Activated CD8-positive, alpha-beta T cell treated with anti-CD3 and anti-CD28 coated beads, Interleukin-2, amount 10 ng/mL, durations not matched to agents 7 days and 5 days (primary cell): ENCODE measurements around the gene MYBBP1A. TPM values are rescaled to one million over a fixed set of nuclear protein-coding genes. Genes with fewer than 3 reads are reported as not detected.
A peak's percentile ranks its signal among the peaks of the same experiment; 100 is the strongest.

Experiments used
- ATAC-seq: fragments of 150-1000 bp; cut with Tn5 transposase; one replicate; pipeline ENCODE4 v1.10.0; 2021; ENCODE audit warnings: moderate library complexity
- CTCF ChIA-PET: fragments of 350-600 bp; sonication (Branson Sonifier 250); formaldehyde crosslinking; loops from one replicate; lab custom pipeline; 2021; ENCODE audit warnings: antibody characterized with exemption; lab: Charles Lee
- POLR2A ChIA-PET: fragments of 350-600 bp; sonication (Branson Sonifier 250); formaldehyde crosslinking; loops from one replicate; lab custom pipeline; 2021; ENCODE audit warnings: antibody characterized with exemption; lab: Charles Lee
- DNase-seq: peaks from one replicate; pipeline ENCODE4 v3.0.0-alpha.2; 2020
- H3K27ac Mint-ChIP-seq: one replicate; pipeline ENCODE4 v1.8.0; 2021; ENCODE audit warnings: mild to moderate bottlenecking, mixed read lengths
- H3K27me3 Mint-ChIP-seq: one replicate; pipeline ENCODE4 v1.8.0; 2021; ENCODE audit warnings: low read depth, mixed read lengths
- H3K36me3 Mint-ChIP-seq: one replicate; pipeline ENCODE4 v1.8.0; 2021; ENCODE audit warnings: low read depth, mixed read lengths
- H3K4me1 Mint-ChIP-seq: one replicate; pipeline ENCODE4 v1.8.0; 2021; ENCODE audit warnings: low read depth, mixed read lengths
- H3K4me3 Mint-ChIP-seq: one replicate; pipeline ENCODE4 v1.8.0; 2021; ENCODE audit warnings: mild to moderate bottlenecking, mixed read lengths
- H3K9me3 Mint-ChIP-seq: one replicate; pipeline ENCODE4 v1.8.0; 2022; ENCODE audit warnings: mixed read lengths; ENCODE audit not compliant: insufficient read depth
- total RNA-seq, 2 experiments: library from RNA; stranded (reverse); gene quantifications; one replicate each; pipeline ENCODE4 v1.2.3, GENCODE V29; 2021

Gene MYBBP1A
- total RNA-seq, 2 experiments from 2014 or later, result 70.7 to 76.7 TPM

DNA sequence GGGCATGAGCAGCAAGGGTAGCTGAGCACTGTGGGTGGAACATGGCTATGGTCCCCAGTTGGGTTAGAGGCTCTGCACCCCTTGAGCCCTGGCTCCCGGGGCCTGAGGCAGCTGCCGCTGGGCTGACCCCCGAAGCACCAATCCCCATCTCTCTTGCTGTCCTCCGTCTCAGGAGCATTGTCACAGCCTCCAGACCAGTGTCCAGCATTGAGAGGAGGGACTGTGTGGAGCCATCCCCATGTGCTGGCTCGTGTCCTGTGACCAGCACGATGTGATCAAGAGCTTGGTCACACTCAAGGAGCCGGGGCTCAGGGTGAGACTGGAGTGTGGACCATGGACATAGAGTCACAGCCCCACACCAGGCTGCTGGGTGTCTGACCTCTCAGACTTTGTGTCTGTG is 32.0 kb upstream of the MYBBP1A start:
- H3K4me1 Mint-ChIP-seq, result peaks cover 3% of the 10 kb centered on the region
- DNase-seq, result no peak
- POLR2A ChIA-PET, result interaction anchor here (0.7 kb wide), 1 partner anchor 32 kb away, joined by 3 read pairs; the partner anchor contains the start of gene MYBBP1A
- no peak overlapping the region for H3K4me3 Mint-ChIP-seq
- H3K27ac Mint-ChIP-seq, result no peak overlapping the region
- CTCF ChIA-PET, result interaction anchor here (1.1 to 1.4 kb wide), 2 partner anchors 20 to 22 kb away, joined by 3 to 5 read pairs; no protein-coding TSS in a partner anchor
- peaks cover 37% of the 10 kb centered on the region for H3K27me3 Mint-ChIP-seq
- no peak for ATAC-seq
- no peaks in the 10 kb centered on the region for H3K9me3 Mint-ChIP-seq
- H3K36me3 Mint-ChIP-seq, result no peaks in the 10 kb centered on the region

DNA sequence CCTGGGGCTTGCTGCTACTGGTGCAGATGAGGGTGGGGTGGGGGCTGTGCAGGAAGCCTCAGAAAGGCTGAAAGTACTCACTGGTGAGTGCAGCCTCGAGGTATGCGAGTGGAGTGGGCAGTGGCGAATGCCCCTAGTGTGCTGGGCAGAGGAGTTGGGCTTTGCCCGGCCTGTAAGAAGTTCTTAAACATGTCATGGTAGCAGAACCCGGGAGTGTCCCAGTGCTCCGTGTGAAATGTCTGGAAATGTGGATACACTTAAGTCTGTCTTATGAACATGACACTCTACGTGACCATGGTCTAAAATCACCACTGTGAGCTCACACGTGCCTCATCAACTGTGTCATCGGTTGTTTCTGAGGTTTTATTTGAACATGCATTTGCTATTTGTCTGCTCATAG is 30.9 kb upstream of the MYBBP1A start:
- POLR2A ChIA-PET, result no interaction called here
- H3K27me3 Mint-ChIP-seq, result peaks cover 45% of the 10 kb centered on the region

DNA sequence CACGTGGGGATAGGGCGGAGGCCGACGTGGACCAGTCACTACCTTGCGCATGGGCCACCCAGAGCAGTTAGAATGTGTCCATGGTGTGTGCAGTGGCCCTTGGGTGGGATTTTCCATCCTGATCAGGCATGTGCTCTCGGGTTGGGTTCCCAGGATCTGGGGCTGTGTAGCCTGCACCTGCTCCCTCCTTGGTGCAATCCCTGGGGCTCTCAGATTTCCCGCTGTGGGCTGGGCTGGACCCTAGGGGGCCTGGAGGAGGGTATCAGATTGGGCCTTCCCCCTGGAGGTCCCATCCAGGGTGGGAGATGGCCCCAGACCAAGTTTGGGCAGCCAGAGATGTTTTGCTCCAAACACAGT is 30.4 kb upstream of the MYBBP1A start:
- POLR2A ChIA-PET, result no interaction called here
- Mint-ChIP-seq H3K36me3 (no peaks in the 10 kb centered on the region), H3K4me3 (no peak overlapping the region), H3K4me1 (peaks cover 3% of the 10 kb centered on the region), H3K9me3 (no peaks in the 10 kb centered on the region), H3K27ac (no peak overlapping the region), H3K27me3 (peaks cover 47% of the 10 kb centered on the region)
- no peak for DNase-seq
- no peak for ATAC-seq
- CTCF ChIA-PET, result no interaction called here

More for the DNA sequence above, 30.9 kb upstream of the MYBBP1A start:
- H3K4me3 Mint-ChIP-seq, result no peak overlapping the region
- peaks cover 3% of the 10 kb centered on the region for H3K4me1 Mint-ChIP-seq
- H3K9me3 Mint-ChIP-seq, result no peaks in the 10 kb centered on the region
- ATAC-seq, result no peak
- no peak for DNase-seq
- CTCF ChIA-PET, result interaction anchor here (1.4 kb wide), 1 partner anchor 19 kb away, joined by 5 read pairs; no protein-coding TSS in a partner anchor
- H3K36me3 Mint-ChIP-seq, result no peaks in the 10 kb centered on the region
- H3K27ac Mint-ChIP-seq, result no peak overlapping the region

DNA sequence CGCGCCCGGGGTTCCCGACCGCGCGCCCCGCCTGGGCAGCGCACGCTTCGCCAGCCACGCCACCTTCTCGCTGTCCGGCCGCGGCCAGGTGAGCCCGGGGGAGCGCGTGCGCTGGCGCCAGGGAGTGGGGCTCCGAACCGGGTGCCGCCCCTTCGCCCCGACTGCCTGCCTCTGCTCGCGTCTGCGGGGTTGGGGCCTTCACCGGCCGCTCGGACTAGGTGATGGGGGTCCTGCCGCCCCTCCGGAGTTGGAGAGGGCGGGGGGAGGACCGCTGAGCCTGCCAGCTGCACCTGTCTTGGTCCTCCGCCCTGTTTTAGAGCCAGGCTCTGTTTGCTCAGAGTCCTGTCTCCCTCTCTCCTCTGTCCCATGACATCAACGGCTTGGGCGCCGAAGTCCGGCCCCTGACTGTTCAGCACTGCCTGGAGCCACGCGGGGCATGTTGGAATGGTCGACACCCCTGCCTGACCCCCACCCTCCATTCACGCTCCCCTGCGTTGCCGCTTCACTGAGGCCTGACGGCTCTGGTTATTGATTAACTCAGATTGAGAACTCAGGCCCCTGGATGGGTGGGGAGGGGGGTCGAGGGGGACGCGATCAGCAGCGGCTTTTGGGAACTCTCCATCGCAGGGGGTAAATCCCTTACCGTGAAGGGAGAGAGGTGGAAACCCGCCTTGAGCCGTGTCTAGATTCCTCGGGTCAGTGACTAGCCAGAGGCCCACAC is 29.9 kb upstream of the MYBBP1A start:
- Mint-ChIP-seq H3K27me3 (peaks cover 47% of the 10 kb centered on the region), H3K36me3 (no peaks in the 10 kb centered on the region), H3K9me3 (no peaks in the 10 kb centered on the region), H3K27ac (no peak overlapping the region), H3K4me3 (no peak overlapping the region), H3K4me1 (peaks cover 3% of the 10 kb centered on the region)
- CTCF ChIA-PET, result no interaction called here
- ATAC-seq (no peak), DNase-seq (no peak)
- POLR2A ChIA-PET, result no interaction called here

DNA sequence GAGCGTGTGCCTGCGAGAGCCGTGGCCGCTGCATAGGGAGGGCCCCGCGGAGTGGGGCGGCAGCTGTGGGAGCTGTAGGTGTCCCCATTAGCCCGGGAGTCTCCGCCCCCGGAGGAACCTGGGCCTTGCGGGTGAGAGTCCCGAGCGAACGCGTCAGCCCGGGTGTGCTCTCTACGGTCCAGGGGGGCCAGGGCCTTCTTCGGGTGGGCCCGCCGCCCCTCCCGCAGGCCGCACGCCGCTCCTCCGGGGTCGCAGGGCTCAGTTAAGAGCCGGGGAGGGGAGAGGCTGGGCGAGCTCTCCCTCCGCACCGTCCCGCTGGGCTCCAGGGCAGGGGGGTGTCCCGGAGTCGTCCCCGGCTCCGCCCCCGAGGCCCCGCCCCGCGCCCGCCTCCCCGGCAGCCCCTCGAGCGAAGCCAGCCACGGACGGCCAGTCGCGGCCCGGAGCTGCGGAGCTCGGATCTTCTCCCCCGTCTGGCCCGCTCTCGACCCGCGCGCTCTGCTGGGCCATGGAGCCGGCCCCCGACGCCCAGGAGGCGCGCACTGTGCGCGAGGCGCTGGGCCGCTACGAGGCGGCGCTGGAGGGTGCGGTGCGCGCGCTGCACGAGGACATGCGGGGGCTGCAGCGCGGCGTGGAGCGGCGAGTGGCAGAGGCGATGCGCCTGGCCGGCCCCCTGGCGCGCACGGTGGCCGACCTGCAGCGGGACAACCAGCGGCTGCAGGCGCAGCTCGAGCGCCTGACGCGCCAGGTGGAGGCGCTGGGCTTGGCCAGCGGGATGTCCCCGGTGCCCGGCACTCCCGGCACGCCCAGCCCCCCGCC is 29.1 kb upstream of the MYBBP1A start, which contains the start of gene SMTNL2:
SMTNL2 (plus strand) TSS at position 429 of the 816 bp plus-strand sequence; CDS start at position 506, 77 bp downstream.
- DNase-seq (no peak), ATAC-seq (peak; percentile 62)
- CTCF ChIA-PET, result no interaction called here
- H3K9me3 Mint-ChIP-seq, result no peaks in the 10 kb centered on the region
- H3K4me1 Mint-ChIP-seq, result peaks cover 3% of the 10 kb centered on the region
- H3K27ac Mint-ChIP-seq, result no peak within 1 kb of the TSS
- H3K27me3 Mint-ChIP-seq, result peaks cover 47% of the 10 kb centered on the region
- peak within 1 kb of the TSS; percentile 28 for H3K4me3 Mint-ChIP-seq
- POLR2A ChIA-PET, result no interaction called here
- H3K36me3 Mint-ChIP-seq, result no peaks in the 10 kb centered on the region

DNA sequence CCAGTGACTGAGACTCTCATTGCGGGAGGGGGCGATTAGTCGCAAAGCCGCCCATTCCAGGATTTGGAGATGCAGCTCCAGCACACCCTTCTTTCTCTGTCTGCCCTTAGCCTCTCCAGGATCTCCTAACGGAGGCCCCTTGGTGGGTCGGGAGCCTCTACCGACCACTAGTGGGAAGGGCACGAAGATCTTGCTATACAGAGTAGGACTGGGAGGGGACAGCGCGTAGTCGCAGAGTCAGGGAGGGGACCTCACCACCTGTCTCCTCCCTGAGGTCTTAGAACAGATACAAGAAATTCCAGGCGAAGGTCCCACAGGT is 28.6 kb upstream of the MYBBP1A start:
- H3K27ac Mint-ChIP-seq, result no peak overlapping the region
- peaks cover 3% of the 10 kb centered on the region for H3K4me1 Mint-ChIP-seq
- ATAC-seq (peak; percentile 79), DNase-seq (no peak)
- H3K36me3 Mint-ChIP-seq, result no peaks in the 10 kb centered on the region
- H3K9me3 Mint-ChIP-seq, result no peaks in the 10 kb centered on the region
- CTCF ChIA-PET, result interaction anchor here (1.0 kb wide), 1 partner anchor 19 kb away, joined by 3 read pairs; no protein-coding TSS in a partner anchor
- POLR2A ChIA-PET, result no interaction called here
- H3K4me3 Mint-ChIP-seq, result peak overlapping the region; percentile 28
- peaks cover 47% of the 10 kb centered on the region for H3K27me3 Mint-ChIP-seq

DNA sequence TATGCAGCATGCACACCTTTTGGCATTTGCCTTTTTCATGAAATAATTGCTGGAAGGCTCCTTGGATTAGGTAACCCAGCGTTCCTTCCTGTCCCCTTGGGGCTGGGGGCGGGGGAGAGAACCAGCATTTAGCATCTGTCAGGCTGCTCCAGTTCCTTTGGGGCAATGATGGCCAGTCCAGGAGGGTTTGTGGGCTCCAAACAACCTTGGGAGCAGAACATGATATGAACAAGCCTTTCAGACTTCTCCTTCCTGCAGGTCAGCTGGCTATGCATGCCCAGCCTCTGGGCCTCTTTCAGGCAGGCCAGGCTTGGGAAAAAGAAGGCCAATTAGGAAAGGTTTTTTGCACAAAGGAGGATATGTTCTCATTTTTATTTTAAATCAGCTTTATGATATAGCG is 28.0 kb upstream of the MYBBP1A start:
- Mint-ChIP-seq H3K4me1 (peaks cover 3% of the 10 kb centered on the region), H3K36me3 (no peaks in the 10 kb centered on the region), H3K27me3 (peaks cover 47% of the 10 kb centered on the region), H3K4me3 (no peak overlapping the region), H3K9me3 (no peaks in the 10 kb centered on the region), H3K27ac (no peak overlapping the region)
- ChIA-PET POLR2A (no interaction called here), CTCF (interaction anchor here (1.0 kb wide), 1 partner anchor 18 kb away, joined by 3 read pairs; no protein-coding TSS in a partner anchor)
- DNase-seq, result no peak
- ATAC-seq, result no peak

DNA sequence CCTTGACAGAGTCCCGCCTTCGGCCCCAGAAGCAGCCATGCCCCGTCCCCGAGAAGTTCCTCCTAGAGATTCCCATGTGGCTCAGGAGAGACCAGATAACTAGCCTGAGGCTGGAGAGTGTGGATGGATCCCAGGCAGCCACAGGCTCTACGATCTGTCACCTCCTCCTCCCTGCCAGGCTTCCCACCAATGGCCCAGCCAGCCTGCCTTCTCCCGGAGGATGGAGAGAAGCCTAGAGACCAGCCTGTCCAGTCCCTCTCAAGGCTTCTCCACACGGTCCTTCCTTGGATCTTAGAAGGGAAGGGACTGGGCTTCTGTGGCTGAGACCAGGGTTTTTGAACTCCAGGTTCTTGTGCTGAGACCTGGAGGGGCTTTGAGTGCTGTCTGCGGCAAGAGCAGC is 27.5 kb upstream of the MYBBP1A start:
- no peak overlapping the region for H3K27ac Mint-ChIP-seq
- H3K4me1 Mint-ChIP-seq, result peaks cover 3% of the 10 kb centered on the region
- H3K36me3 Mint-ChIP-seq, result no peaks in the 10 kb centered on the region
- no peaks in the 10 kb centered on the region for H3K9me3 Mint-ChIP-seq
- CTCF ChIA-PET, result interaction anchor here (2.2 kb wide), 1 partner anchor 16 kb away, joined by 8 read pairs; no protein-coding TSS in a partner anchor
- H3K4me3 Mint-ChIP-seq, result no peak overlapping the region
- ATAC-seq (no peak), DNase-seq (no peak)
- POLR2A ChIA-PET, result no interaction called here
- peaks cover 47% of the 10 kb centered on the region for H3K27me3 Mint-ChIP-seq

DNA sequence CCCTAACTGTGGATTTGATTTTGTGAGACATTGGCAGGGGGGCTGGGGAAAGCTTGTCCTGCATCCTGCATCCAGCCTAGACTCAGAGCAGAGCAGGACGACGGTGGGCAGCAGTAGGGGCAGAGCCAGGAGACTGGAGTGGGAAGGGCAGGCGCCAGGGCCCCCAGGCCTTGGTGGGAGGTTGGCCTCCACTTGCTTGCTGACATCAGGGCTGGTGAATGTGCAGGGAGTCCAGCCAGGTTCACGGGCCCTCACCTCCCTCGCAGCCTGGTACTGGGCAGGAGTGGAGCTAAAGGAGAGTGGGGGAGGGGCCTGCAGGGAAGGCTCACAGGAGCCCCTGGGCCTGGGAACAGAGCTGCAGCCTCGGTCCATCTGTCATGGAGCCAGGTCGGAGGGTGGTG is 26.9 kb upstream of the MYBBP1A start:
- H3K9me3 Mint-ChIP-seq, result no peaks in the 10 kb centered on the region
- no peaks in the 10 kb centered on the region for H3K36me3 Mint-ChIP-seq
- H3K27ac Mint-ChIP-seq, result no peak overlapping the region
- peaks cover 3% of the 10 kb centered on the region for H3K4me1 Mint-ChIP-seq
- ChIA-PET CTCF (interaction anchor here (0.7 to 2.2 kb wide), 2 partner anchors 15 to 44 kb away, joined by 5 to 8 read pairs; no protein-coding TSS in a partner anchor), POLR2A (no interaction called here)
- DNase-seq (no peak), ATAC-seq (no peak)
- no peak overlapping the region for H3K4me3 Mint-ChIP-seq
- H3K27me3 Mint-ChIP-seq, result peaks cover 47% of the 10 kb centered on the region

DNA sequence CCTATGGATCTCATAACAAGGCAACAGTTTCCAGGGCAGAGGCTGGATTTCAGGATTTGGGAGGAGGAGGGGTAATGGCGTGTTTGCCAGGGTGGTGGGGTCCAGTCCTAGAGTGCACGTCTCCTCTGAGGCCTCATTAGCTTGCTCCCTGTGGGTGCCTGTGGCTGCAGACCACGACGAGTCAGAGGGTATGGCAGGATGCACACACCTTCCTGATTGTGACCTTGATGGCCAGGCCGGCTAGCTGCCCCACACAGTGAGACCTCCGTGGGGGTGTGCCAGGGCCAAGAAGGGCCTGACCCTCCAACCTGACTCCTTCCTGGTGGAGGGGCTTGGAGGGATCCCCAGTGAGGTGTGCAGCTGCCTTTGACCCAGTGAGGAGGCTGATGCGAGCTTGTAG is 25.1 kb upstream of the MYBBP1A start:
- no peak for ATAC-seq

DNA sequence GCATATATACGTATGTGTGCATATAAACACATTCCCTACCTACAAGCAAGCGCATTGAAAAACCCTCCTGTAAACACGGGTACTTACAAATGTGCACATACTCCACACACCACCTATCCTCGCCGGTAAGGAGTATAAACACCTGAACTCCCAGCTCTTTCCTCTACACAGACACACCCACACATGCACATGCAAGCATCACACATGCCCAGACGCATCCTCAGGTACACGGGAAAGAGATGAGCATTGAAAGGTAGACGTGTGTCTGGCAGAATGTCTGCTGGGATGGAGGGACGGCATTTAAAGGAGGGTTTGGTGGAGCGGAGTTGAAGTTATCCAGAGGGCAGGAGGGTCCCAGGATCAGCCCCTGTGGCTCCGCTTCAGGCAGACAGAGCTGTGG is 24.5 kb upstream of the MYBBP1A start:
- CTCF ChIA-PET, result interaction anchor here (1.4 kb wide), 1 partner anchor 13 kb away, joined by 7 read pairs; no protein-coding TSS in a partner anchor
- peaks cover 25% of the 10 kb centered on the region for H3K27me3 Mint-ChIP-seq
- H3K27ac Mint-ChIP-seq, result no peak overlapping the region
- DNase-seq (no peak), ATAC-seq (no peak)
- no peak overlapping the region for H3K4me3 Mint-ChIP-seq
- POLR2A ChIA-PET, result no interaction called here
- H3K36me3 Mint-ChIP-seq, result no peaks in the 10 kb centered on the region
- H3K9me3 Mint-ChIP-seq, result no peaks in the 10 kb centered on the region
- H3K4me1 Mint-ChIP-seq, result peaks cover 3% of the 10 kb centered on the region

More for the DNA sequence above, 25.1 kb upstream of the MYBBP1A start:
- Mint-ChIP-seq H3K9me3 (no peaks in the 10 kb centered on the region), H3K36me3 (no peaks in the 10 kb centered on the region), H3K27ac (no peak overlapping the region), H3K27me3 (peaks cover 30% of the 10 kb centered on the region), H3K4me3 (no peak overlapping the region), H3K4me1 (peaks cover 3% of the 10 kb centered on the region)
- ChIA-PET POLR2A (no interaction called here), CTCF (interaction anchor here (1.4 kb wide), 1 partner anchor 13 kb away, joined by 7 read pairs; no protein-coding TSS in a partner anchor)
- DNase-seq, result no peak
